ENCODE data around the gene PLEKHG5. TPM values are rescaled to one million over a fixed set of nuclear protein-coding genes. Genes with fewer than 3 reads are reported as not detected.
A peak's percentile ranks its signal among the peaks of the same experiment; 100 is the strongest.

Gene PLEKHG5
- total RNA-seq, 4 donors from 2014 or later, result 17.9 to 42.7 (median 37.1) TPM

DNA sequence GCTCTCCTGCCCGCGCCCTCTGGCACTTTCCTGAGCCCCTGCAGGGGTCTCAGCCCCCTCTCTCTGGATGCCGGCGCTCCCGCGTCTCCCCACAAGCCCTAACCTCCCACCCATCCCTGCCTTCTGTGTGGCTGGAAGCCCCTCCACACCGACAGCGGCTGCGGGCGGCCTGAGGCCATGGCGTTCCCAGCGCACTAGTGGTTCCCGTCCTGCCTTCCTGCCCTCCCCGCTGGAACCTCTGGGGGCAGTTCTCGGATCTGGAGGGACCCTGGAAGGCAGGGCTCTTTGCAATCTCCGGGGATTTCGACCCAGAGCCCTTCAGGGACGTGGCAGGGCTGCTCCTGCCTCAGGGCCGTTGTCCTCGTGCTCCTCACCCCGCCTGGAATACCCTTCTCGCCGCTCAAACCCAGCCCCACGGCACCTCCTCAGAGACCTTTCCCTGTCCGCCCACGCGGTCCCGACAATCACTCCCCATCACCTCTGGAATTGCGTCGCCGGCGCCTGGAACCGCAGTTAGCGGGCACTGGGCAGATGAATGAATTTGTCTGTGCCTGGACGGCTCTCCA, 67.4 kb downstream of the PLEKHG5 start:
- Histone ChIP-seq H3K27ac (no peak overlapping the region), H3K4me3 (peak overlapping the region in 2 of 4 donors; percentile 28 to 42), H3K27me3 (peaks cover 89% of the 10 kb centered on the region), H3K4me1 (peaks cover 21 to 70% (median 66%) of the 10 kb centered on the region in 4 donors), H3K36me3 (no peaks in the 10 kb centered on the region), H3K9me3 (no peaks in the 10 kb centered on the region)
- no peak for DNase-seq
- 8% methylated on average over 33 of the region's 35 CpGs; no CpG with 5 or more reads in 1 of the 2 donors for WGBS, 2 donors (ENCODE audit: low coverage in 1 of 2)
- TF ChIP-seq, protein P1, sequence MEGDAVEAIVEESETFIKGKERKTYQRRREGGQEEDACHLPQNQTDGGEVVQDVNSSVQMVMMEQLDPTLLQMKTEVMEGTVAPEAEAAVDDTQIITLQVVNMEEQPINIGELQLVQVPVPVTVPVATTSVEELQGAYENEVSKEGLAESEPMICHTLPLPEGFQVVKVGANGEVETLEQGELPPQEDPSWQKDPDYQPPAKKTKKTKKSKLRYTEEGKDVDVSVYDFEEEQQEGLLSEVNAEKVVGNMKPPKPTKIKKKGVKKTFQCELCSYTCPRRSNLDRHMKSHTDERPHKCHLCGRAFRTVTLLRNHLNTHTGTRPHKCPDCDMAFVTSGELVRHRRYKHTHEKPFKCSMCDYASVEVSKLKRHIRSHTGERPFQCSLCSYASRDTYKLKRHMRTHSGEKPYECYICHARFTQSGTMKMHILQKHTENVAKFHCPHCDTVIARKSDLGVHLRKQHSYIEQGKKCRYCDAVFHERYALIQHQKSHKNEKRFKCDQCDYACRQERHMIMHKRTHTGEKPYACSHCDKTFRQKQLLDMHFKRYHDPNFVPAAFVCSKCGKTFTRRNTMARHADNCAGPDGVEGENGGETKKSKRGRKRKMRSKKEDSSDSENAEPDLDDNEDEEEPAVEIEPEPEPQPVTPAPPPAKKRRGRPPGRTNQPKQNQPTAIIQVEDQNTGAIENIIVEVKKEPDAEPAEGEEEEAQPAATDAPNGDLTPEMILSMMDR (IDR thresholded peaks at IDR 0.05), result no peak
- intact Hi-C loops (cut with DNase I; ENCODE audit: low total_unique reads) (no loop called here), in situ Hi-C loops (cut with MboI; ENCODE audit: low pct_ligation_motif_present in 1 of 4, low pct_unique_long_range_greater_than_20kb in 1 of 4, low sequenced_read_pairs in 3 of 4) (loop anchor here in 1 of 4 donors (25.0 kb wide), 1 partner anchor 187 kb away; the partner anchor contains the start of genes HES3 and ICMT)

DNA sequence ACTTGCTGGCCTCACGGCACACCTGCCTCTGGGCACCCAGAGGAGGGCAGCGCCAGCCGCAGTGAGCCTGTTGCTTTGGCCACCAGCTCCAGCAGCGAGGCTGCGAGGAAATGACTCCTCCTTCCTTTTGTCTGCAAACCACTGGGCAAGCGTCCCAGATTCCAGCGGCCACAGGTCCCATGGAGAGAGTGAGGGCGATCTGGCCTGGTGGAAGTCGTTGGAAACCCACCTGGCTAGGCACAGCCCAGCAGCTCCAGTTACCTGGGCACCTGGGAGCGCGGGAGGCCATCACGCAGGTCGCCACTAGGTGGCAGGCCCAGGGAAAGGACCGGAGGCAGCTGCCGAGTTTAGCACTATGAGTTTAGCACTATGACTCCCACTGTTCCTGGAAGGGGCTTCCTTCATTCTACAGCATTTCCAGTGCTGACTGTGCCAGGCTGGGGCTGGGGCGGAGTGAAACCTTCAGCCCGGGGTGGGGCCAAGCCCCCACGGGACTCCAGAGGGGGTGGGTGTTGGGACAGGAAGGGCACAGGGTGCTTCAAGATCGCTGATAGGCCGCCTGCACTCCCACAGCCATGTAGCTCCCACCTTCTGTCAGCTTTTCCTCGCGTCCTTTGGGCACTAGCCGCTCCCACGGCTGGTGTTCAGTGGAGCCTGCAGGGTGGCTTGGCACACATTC, 68.0 kb downstream of the PLEKHG5 start:
- Histone ChIP-seq H3K27ac (no peak overlapping the region), H3K9me3 (no peaks in the 10 kb centered on the region), H3K27me3 (peaks cover 89% of the 10 kb centered on the region), H3K4me3 (no peak overlapping the region), H3K36me3 (no peaks in the 10 kb centered on the region), H3K4me1 (peaks cover 23 to 72% (median 72%) of the 10 kb centered on the region in 4 donors)
- intact Hi-C loops (cut with DNase I; ENCODE audit: low total_unique reads), result no loop called here
- peak; percentile 82 for DNase-seq
- WGBS, 2 donors (ENCODE audit: low coverage in 1 of 2), result 5% methylated on average over 23 of the region's 24 CpGs; no CpG with 5 or more reads in 1 of the 2 donors
- no peak for TF ChIP-seq EP300 (IDR thresholded peaks at IDR 0.05; ENCODE audit: low read depth)
- TF ChIP-seq POLR2AphosphoS5 (IDR thresholded peaks at IDR 0.05), result no peak
- TF ChIP-seq, protein P1 (IDR thresholded peaks at IDR 0.05), result peak; percentile 67 to 82 (median 77)
- no peak for TF ChIP-seq POLR2A (IDR thresholded peaks at IDR 0.05)
- in situ Hi-C loops (cut with MboI; ENCODE audit: low pct_ligation_motif_present in 1 of 4, low pct_unique_long_range_greater_than_20kb in 1 of 4, low sequenced_read_pairs in 3 of 4), result loop anchor here in 1 of 4 donors (25.0 kb wide), 1 partner anchor 186 kb away; the partner anchor contains the start of genes HES3 and ICMT

DNA sequence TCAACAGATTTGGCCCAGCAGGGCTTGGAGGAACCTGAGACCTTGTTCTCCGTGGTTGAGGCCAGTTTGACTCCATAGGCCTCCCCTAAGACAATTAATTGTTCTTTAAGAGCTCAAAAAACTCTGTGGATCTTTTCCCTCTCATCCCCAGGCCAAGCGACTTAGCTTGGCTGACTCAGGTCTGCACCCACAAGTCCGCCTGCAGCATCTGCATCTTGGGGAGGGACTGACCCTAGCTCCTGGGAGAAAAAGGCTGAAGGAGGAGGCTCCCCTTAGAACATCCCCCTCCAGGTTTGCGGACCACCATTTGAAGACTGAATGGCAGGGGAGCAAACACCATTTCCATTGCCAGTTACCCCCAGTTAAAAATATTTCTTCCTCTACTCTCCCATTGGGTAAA, 70.2 kb downstream of the PLEKHG5 start:
- H3K27me3 ChIP-seq, result peaks cover 91% of the 10 kb centered on the region
- no peaks in the 10 kb centered on the region for H3K9me3 ChIP-seq
- no peaks in the 10 kb centered on the region for H3K36me3 ChIP-seq
- in situ Hi-C loops (cut with MboI; ENCODE audit: low pct_ligation_motif_present in 1 of 4, low pct_unique_long_range_greater_than_20kb in 1 of 4, low sequenced_read_pairs in 3 of 4) (loop anchor here in 1 of 4 donors (25.0 kb wide), 1 partner anchor 184 kb away; the partner anchor contains the start of genes HES3 and ICMT), intact Hi-C loops (cut with DNase I; ENCODE audit: low total_unique reads) (no loop called here)
- WGBS, 2 donors (ENCODE audit: low coverage in 1 of 2), result 58 to 60% methylated on average over 2 to 4 of the region's 4 CpGs
- H3K4me3 ChIP-seq, result no peak overlapping the region
- no peak for DNase-seq
- H3K4me1 ChIP-seq, result peaks cover 24 to 60% (median 58%) of the 10 kb centered on the region in 4 donors
- no peak for TF ChIP-seq POLR2AphosphoS5 (IDR thresholded peaks at IDR 0.05)
- no peak overlapping the region for H3K27ac ChIP-seq

DNA sequence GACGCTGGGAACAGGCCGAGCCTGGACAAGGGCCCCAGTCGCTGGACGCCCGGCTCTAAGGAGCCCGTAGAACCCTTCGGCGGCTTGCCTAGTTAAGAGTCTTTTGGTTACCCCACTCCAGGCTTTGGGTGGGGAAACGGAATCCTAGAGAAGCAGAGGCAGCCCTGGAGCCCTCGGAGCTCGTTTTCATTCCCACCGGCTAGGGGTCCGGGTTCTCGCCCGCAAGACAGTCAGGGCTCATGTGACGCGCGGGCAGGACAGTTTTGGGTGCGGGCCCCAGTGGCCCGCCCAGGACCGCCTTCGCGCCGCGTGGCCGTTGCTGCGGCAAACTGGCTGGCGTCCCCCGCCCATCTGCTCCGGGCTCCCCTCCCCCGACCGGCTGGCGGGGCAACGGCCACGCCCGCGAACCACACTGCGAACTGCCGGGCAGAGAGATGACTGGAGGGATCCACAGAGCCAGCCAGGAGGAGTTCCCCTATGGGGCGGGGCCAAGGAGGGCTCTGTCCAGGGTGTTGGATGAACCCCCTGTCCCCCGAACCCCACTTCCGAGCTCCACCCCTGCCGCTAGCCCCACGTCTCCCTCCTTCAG, 70.9 kb downstream of the PLEKHG5 start:
- TF ChIP-seq POLR2AphosphoS5 (IDR thresholded peaks at IDR 0.05) (peak in 2 of 3 donors; percentile 17 to 18), EP300 (IDR thresholded peaks at IDR 0.05; ENCODE audit: low read depth) (no peak)
- WGBS, 2 donors (ENCODE audit: low coverage in 1 of 2), result 8% methylated on average over 36 of the region's 44 CpGs; no CpG with 5 or more reads in 1 of the 2 donors
- peak; percentile 71 for DNase-seq
- Histone ChIP-seq H3K36me3 (no peaks in the 10 kb centered on the region), H3K27ac (peak overlapping the region in 3 of 4 donors; percentile 72 to 84 (median 81)), H3K9me3 (no peaks in the 10 kb centered on the region), H3K27me3 (peaks cover 91% of the 10 kb centered on the region), H3K4me1 (peaks cover 16 to 58% (median 56%) of the 10 kb centered on the region in 4 donors), H3K4me3 (peak overlapping the region in 2 of 4 donors; percentile 51 to 56)
- intact Hi-C loops (cut with DNase I; ENCODE audit: low total_unique reads), result no loop called here
- in situ Hi-C loops (cut with MboI; ENCODE audit: low pct_ligation_motif_present in 1 of 4, low pct_unique_long_range_greater_than_20kb in 1 of 4, low sequenced_read_pairs in 3 of 4), result loop anchor here in 1 of 4 donors (25.0 kb wide), 1 partner anchor 183 kb away; the partner anchor contains the start of genes HES3 and ICMT

Data from transverse colon (tissue), 4 donors.